ENCODE data around the gene UBAC2.

DNA sequence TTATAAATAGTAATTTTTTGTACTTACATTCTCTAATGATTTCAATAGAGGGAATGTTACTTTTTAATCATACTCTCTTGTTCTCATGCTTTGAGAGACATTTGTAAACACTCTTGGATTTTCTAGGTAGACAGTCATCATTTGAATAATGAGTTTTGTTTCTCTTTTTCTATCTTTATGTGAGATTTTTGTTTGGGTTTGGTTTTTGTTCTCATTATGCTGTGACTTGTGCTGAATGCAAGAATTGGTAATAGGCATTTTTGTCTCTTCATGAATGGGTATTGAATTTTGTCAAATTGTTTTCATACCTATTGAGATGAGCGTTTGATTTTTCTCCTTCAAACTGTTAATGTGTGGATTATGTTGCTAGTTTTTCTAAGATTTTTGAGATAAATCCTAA is 163.3 kb downstream of the UBAC2 start:
- TF ChIP-seq CTCF (IDR thresholded peaks at IDR 0.05) (no peak), POLR2A (IDR thresholded peaks at IDR 0.05) (no peak)
